H1 (cell line): ENCODE results near the gene GPR155. TPM values are rescaled to one million over a fixed set of nuclear protein-coding genes. Genes with fewer than 3 reads are reported as not detected.

Source experiments
- BRCA1 ChIP-seq: IDR thresholded peaks from 2 replicates; pipeline ENCODE4 v1.6.1; 2012; ENCODE audit warnings: low read depth, low read length, improper control_type of control experiment
- CHD7 ChIP-seq: fragments of 300-600 bp; sonication (generic); IDR thresholded peaks from 2 replicates; pipeline ENCODE4 v1.7.1; 2012; ENCODE audit warnings: low read length, moderate library complexity, mild to moderate bottlenecking, inconsistent platforms; ENCODE audit not compliant: insufficient replicate concordance
- CTBP2 ChIP-seq: IDR thresholded peaks from 2 replicates; pipeline ENCODE4 v1.7.0; 2011; ENCODE audit warnings: borderline replicate concordance, mild to moderate bottlenecking, moderate library complexity, mixed read lengths, low read length; ENCODE audit not compliant: insufficient read depth, insufficient read length
- EGR1 ChIP-seq: IDR thresholded peaks from 2 replicates; pipeline ENCODE4 v1.6.1; 2011; ENCODE audit warnings: low read depth, low read length, borderline replicate concordance
- GABPA ChIP-seq: IDR thresholded peaks from 2 replicates; pipeline ENCODE4 v1.6.1; 2011; ENCODE audit warnings: mild to moderate bottlenecking, low read length, moderate library complexity, borderline replicate concordance; ENCODE audit not compliant: insufficient read depth
- JUN ChIP-seq: IDR thresholded peaks from 2 replicates; pipeline ENCODE4 v1.6.1; 2011; ENCODE audit warnings: low read depth, mild to moderate bottlenecking, improper control_type of control experiment, low read length
- POLR2AphosphoS5 ChIP-seq: IDR thresholded peaks from 2 replicates; pipeline ENCODE4 v1.6.1; 2011; ENCODE audit warnings: low read depth, low read length
- SP2 ChIP-seq: IDR thresholded peaks from 2 replicates; pipeline ENCODE4 v1.6.1; 2012; ENCODE audit warnings: mild to moderate bottlenecking, low read length, inconsistent platforms
- TEAD4 ChIP-seq: IDR thresholded peaks from 2 replicates; pipeline ENCODE4 v1.6.1; 2012; ENCODE audit warnings: low read depth, low read length, inconsistent platforms, mixed read lengths
- YY1 ChIP-seq: IDR thresholded peaks from 2 replicates; pipeline ENCODE4 v1.6.1; 2011; ENCODE audit warnings: low read depth, mild to moderate bottlenecking, low read length
- polyA plus RNA-seq, 7 experiments: library from polyadenylated mRNA; depleted of rRNA in 3 of 7; stranded (reverse) in 5 of 7; unstranded in 2 of 7; fragments of >200 nt in 5 of 7; fragments of 200-250 nt in 2 of 7; gene quantifications; 1 replicate in 5 of 7; 2 replicates in 1 of 7; 4 replicates in 1 of 7; pipeline versions ENCODE4 v1.2.1 to v1.2.3, GENCODE V29; 2011 to 2013; ENCODE audit warnings: missing spikeins in 2 of 7, mixed read lengths in 2 of 7
- total RNA-seq: library from RNA; stranded (reverse); fragmentation: NEBNext Ultra II Directional; extraction: Animal tissue kit (Norgen Biotek cat#: 25700); gene quantifications from 2 replicates; pipeline ENCODE4 v1.2.1, GENCODE V29; 2021

The GPR155 gene
- total and polyA plus RNA-seq, 2 of the 8 experiments (the other 6 are each of a cell fraction or from before 2014, with no cell fraction given) = 0.26 to 2.1 TPM

GRCh38 chr2:174535083-174535482, 48.3 kb upstream of the GPR155 start (continued):
- no peak for TF ChIP-seq CHD7
- TF ChIP-seq SP2 = no peak
- no peak for TF ChIP-seq YY1
- no peak for TF ChIP-seq POLR2AphosphoS5
- TF ChIP-seq JUN = no peak
- TF ChIP-seq TEAD4 = no peak
- TF ChIP-seq BRCA1 = no peak
- no peak for TF ChIP-seq CTBP2
- TF ChIP-seq GABPA = no peak
- no peak for TF ChIP-seq EGR1
